AG04450 (cell line): Measurements from ENCODE around the gene HIBADH. TPM values are rescaled to one million over a fixed set of nuclear protein-coding genes. Genes with fewer than 3 reads are reported as not detected.

Experiments used
- CTCF ChIA-PET: fragments of 300-600, 350-600 bp; formaldehyde crosslinking; extraction: SDS; loops from one replicate; lab custom pipeline; 2022; ENCODE audit warnings: antibody characterized with exemption, inconsistent platforms; lab: Charles Lee
- POLR2A ChIA-PET: fragments of 350-600 bp; formaldehyde crosslinking; extraction: SDS; loops from one replicate; lab custom pipeline; 2021; ENCODE audit warnings: antibody characterized with exemption, inconsistent platforms; lab: Yijun Ruan, JAX
- DNase-seq: peaks from one replicate; pipeline ENCODE4 v3.0.0-alpha.2; 2011; ENCODE audit warnings: low read depth, low spot score
- H3K27ac ChIP-seq: one replicate; pipeline ENCODE4 v1.5.1; 2012; ENCODE audit warnings: low read depth, low read length, control low read depth
- H3K27me3 ChIP-seq: one replicate; pipeline ENCODE4 v1.6.0; 2012; ENCODE audit warnings: low read length; ENCODE audit not compliant: control insufficient read depth, insufficient read depth
- H3K4me3 ChIP-seq: 2 replicates; pipeline ENCODE4 v1.5.1; 2011; ENCODE audit warnings: mild to moderate bottlenecking, low read depth, low read length, control low read depth
- H3K9me3 ChIP-seq: 2 replicates; pipeline ENCODE4 v1.5.1; 2012; ENCODE audit warnings: low read length; ENCODE audit not compliant: control insufficient read depth, insufficient read depth
- polyA plus RNA-seq: library from polyadenylated mRNA; depleted of rRNA; stranded (reverse); fragments of >200 nt; gene quantifications from 2 replicates; pipeline ENCODE4 v1.2.3, GENCODE V29; 2011
- TF ChIP-seq, protein P1 (sequence below): IDR thresholded peaks from 2 replicates; pipeline ENCODE4 v1.5.1; 2011; ENCODE audit warnings: low read depth, low read length, control low read depth, inconsistent platforms

Gene HIBADH
- polyA plus RNA-seq, 1 experiment: 86.3 TPM

DNA sequence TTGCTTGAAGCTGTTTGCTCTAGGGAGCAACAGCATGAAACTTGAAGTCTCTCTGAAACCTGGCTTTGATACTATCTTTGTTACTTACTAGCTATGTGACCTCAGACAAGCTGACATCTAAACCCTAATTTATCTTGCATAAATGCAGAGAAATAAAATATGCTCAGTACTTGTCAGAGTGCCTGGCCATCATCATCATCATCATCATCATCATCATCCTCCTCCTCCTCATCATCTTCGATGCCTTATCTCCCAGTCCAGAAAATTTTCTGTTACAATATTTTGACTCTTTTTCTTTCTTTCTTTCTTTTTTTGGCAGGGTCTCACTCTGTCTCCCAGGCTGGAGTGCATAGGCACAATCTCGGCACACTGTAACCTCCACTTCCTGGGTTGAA lies 42.5 kb upstream of the HIBADH start:
- no peak for DNase-seq
- H3K27ac ChIP-seq: no peak overlapping the region
- ChIA-PET CTCF (no interaction called here), POLR2A (no interaction called here)
- no peak overlapping the region for H3K4me3 ChIP-seq
- H3K27me3 ChIP-seq: no peaks in the 10 kb centered on the region
- TF ChIP-seq, protein P1, sequence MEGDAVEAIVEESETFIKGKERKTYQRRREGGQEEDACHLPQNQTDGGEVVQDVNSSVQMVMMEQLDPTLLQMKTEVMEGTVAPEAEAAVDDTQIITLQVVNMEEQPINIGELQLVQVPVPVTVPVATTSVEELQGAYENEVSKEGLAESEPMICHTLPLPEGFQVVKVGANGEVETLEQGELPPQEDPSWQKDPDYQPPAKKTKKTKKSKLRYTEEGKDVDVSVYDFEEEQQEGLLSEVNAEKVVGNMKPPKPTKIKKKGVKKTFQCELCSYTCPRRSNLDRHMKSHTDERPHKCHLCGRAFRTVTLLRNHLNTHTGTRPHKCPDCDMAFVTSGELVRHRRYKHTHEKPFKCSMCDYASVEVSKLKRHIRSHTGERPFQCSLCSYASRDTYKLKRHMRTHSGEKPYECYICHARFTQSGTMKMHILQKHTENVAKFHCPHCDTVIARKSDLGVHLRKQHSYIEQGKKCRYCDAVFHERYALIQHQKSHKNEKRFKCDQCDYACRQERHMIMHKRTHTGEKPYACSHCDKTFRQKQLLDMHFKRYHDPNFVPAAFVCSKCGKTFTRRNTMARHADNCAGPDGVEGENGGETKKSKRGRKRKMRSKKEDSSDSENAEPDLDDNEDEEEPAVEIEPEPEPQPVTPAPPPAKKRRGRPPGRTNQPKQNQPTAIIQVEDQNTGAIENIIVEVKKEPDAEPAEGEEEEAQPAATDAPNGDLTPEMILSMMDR: no peak
- H3K9me3 ChIP-seq: peaks cover 3% of the 10 kb centered on the region; the same call in 1 of the 2 replicates

DNA sequence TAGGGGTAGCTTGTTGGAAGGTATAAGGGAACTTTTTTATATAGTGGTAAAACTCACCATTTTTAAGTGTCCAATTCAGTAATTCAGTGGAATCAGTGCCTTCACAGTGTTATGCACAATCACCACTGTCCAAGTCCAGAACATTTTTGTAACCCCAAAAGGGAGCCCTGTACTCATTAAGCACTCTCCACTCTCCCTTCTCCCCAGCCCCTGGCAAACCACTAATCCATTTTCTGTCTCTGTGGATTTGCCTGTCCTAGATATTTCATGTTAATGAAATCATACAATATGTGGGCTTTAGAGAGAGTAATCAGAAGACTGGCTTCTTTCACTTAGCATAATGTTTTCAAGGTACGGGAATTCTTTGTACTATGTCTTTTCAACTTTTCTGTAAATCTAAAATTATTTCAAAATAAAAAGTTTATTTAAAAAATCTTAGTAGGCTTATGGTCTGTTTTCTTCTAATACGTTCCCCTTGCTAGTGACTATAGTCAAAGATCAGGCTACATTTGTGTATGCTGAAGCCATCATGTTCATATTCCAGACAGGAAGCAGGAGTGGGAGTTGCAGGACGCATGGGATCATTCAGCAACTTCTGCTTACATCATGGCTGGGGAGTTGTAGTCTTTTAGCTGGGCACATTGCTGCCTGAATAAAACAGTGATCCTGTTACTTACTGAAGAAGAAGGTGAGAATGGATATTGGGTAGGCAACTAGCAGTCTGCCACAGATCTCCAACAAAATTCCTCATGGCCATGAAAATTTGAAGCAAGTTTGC lies 41.9 kb upstream of the HIBADH start:
- H3K9me3 ChIP-seq: peaks cover 3% of the 10 kb centered on the region; the same call in 1 of the 2 replicates
- CTCF ChIA-PET: no interaction called here
- H3K4me3 ChIP-seq: no peak overlapping the region
- POLR2A ChIA-PET: no interaction called here
- no peaks in the 10 kb centered on the region for H3K27me3 ChIP-seq
- no peak for DNase-seq
- no peak overlapping the region for H3K27ac ChIP-seq
- TF ChIP-seq, protein P1: no peak

DNA sequence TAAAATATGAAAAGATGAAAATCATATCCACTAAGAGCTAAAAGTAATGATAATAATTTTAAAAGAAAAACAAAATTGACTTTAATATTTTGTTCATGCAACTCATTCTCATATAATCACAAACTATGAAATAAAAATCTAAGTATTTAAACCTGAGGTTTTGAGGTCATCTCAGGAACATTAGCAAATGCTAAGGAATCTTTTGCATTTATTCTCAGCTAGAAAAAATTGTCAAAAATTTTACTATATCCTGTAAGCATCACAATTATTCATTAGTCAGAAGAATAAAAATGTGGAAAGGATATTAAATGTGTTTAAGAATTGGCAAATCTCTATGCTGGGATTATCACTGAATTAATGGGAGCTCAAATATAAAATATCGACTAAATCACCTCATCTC lies 40.5 kb upstream of the HIBADH start:
- DNase-seq: no peak
- Histone ChIP-seq H3K27ac (no peak overlapping the region), H3K9me3 (no peaks in the 10 kb centered on the region), H3K27me3 (no peaks in the 10 kb centered on the region), H3K4me3 (no peak overlapping the region)
- TF ChIP-seq, protein P1: no peak
- CTCF ChIA-PET: interaction anchor here (0.7 kb wide), 1 partner anchor 507 kb away, joined by 4 read pairs; no protein-coding TSS in a partner anchor
- POLR2A ChIA-PET: no interaction called here

DNA sequence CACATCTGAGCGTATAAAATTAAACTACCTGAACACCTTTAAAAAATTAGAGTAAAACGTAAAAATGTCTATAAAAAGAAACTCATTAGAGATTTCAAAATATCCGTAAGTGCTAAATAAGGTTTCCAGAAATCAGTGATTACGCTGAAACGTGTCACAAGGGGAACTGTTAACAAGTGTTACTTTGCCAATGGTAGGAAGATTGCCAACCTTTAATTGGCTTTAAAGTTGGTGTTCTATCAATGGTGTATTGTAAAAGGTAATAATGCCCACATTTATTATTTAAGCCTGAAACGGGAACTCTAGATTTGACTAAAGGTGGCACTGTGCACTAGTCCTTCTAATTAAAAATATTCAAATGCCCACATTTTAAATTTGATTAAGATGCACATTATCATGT lies 37.8 kb upstream of the HIBADH start:
- CTCF ChIA-PET: interaction anchor here (0.6 kb wide), 1 partner anchor 490 kb away, joined by 3 read pairs; no protein-coding TSS in a partner anchor
- POLR2A ChIA-PET: interaction anchor here (0.6 kb wide), 1 partner anchor 58 kb away, joined by 5 read pairs; no protein-coding TSS in a partner anchor
- no peaks in the 10 kb centered on the region for H3K27me3 ChIP-seq
- H3K27ac ChIP-seq: no peak overlapping the region
- no peak for DNase-seq
- no peak overlapping the region for H3K4me3 ChIP-seq
- no peaks in the 10 kb centered on the region for H3K9me3 ChIP-seq
- TF ChIP-seq, protein P1: no peak

DNA sequence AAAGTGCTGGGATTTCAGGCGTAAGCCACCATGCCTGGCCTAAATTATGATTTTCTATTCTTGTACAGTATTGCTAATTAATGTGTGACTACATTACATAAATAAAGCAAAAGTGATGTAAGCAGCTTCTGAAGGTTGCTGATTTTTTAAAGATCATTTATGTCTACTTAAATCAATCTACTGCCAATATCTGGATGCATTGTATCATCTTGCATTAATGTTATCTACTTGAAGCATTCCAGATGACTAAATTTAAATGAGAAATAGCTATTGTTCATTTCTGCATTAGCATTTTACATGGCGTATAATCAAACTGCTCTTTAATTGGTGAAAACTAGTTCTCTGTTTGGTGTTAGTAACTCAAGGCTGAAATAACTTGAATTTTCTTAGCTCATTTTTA lies 37.1 kb upstream of the HIBADH start:
- ChIA-PET POLR2A (no interaction called here), CTCF (no interaction called here)

More for the DNA sequence above, 37.1 kb upstream of the HIBADH start:
- no peaks in the 10 kb centered on the region for H3K27me3 ChIP-seq
- TF ChIP-seq, protein P1: no peak
- H3K4me3 ChIP-seq: no peak overlapping the region
- no peak overlapping the region for H3K27ac ChIP-seq
- no peak for DNase-seq
- no peaks in the 10 kb centered on the region for H3K9me3 ChIP-seq
